ENCODE data around the gene NDST3.
"Not testable (repeated sequence)": the region's sequence is repeated elsewhere in the genome, so short reads cannot be mapped to it uniquely, and the experiment has no call there.

NDST3 gene

DNA sequence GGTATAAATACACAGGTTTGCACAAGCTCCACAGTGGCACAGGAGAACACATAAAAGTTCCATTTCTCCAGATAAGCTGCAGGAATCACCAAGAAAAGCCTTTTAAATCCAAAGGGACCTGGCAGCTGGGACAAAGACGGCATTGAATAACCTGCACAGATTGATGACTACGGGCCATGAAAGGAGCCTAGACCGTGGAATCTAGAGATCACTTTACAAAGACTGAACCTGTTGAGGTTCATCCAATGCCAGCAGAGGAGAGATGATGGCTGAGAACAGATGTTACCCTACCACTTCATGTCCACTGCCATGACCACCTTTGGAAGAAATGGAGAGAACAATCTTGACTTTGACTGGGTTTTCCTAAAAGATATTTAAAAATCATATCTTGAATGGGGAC is 229.8 kb downstream of the NDST3 start:
- H3K4me3 ChIP-seq (ENCODE audit: low read length) = no peak overlapping the region
- TF ChIP-seq, protein P1, sequence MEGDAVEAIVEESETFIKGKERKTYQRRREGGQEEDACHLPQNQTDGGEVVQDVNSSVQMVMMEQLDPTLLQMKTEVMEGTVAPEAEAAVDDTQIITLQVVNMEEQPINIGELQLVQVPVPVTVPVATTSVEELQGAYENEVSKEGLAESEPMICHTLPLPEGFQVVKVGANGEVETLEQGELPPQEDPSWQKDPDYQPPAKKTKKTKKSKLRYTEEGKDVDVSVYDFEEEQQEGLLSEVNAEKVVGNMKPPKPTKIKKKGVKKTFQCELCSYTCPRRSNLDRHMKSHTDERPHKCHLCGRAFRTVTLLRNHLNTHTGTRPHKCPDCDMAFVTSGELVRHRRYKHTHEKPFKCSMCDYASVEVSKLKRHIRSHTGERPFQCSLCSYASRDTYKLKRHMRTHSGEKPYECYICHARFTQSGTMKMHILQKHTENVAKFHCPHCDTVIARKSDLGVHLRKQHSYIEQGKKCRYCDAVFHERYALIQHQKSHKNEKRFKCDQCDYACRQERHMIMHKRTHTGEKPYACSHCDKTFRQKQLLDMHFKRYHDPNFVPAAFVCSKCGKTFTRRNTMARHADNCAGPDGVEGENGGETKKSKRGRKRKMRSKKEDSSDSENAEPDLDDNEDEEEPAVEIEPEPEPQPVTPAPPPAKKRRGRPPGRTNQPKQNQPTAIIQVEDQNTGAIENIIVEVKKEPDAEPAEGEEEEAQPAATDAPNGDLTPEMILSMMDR (conservative IDR thresholded peaks at IDR 0.05; ENCODE audit: low read depth, low read length) = no peak
- DNase-seq (ENCODE audit: low read depth) = no peak

DNA sequence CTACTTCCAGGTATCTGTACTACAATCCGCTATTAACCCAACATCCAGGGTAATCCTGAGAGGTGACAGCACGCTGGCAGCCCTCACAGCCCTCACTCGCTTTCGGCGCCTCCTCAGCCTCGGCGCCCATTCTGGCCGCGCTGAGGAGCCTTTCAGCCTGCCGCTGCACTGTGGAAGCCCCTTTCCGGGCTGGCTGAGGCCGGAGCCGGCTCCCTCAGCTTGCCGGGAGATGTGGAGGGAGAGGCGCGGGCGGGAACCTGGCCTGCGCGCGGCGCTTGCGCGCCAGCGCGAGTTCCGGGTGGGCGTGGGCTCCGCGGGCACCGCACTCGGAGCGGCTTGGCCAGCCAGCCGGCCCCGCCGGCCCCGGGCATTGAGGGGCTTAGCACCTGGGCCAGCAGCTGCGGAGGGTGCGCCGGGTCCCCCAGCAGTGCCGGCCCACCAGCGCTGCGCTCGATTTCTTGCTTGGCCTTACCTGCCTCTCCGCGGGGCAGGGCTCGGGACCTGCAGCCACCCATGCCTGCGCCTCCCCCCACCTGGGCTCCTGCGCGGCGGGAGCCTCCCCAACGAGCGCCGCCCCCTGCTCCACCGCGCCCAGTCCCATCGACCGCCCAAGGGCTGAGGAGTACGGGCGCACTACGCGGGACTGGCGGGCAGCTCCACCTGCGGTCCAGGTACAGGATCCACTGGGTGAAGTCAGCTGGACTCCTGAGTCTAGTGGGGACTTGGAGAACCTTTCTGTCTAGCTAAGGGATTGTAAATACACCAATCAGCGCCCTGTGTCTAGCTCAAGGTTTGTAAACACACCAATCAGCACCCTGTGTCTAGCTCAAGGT is 231.2 kb downstream of the NDST3 start:
- TF ChIP-seq, protein P1 (conservative IDR thresholded peaks at IDR 0.05; ENCODE audit: low read depth, low read length) = no peak
- H3K4me3 ChIP-seq (ENCODE audit: low read length) = peak overlapping the region; percentile 50
- DNase-seq (ENCODE audit: low read depth) = no peak

DNA sequence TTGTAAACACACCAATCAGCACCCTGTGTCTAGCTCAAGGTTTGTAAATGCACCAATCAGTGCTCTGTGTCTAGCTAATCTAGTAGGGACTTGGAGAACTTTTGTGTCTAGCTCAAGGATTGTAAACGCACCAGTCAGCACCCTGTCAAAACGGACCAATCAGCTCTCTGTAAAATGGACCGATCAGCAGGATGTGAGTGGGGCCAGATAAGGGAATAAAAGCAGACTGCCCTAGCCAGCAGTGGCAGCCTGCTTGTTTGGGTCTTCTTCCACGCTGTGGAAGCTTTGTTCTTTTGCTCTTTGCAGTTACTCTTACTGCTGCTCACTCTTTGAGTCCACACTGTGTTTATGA is 231.8 kb downstream of the NDST3 start:
- not testable (repeated sequence) for H3K4me3 ChIP-seq (ENCODE audit: low read length); DNase-seq (ENCODE audit: low read depth)

DNA sequence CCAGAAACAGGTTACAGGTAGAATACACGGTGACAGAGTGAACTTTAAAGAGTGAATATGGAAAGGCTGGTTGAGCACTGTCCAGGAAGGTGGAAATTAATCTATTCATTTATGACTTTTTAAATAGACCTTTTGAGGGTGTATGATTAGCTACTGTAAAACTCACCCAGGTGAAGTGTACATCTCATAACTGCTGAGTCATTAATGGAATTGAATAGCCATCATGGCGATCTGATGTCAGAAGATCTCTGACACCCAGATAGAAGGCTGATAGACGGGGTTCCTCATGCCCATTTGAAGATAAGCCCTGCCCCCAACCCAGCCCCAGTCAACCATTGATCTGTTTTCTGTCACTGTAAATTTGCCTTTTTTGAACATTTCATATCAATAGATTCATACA is 234.5 kb downstream of the NDST3 start:
- TF ChIP-seq, protein P1 (conservative IDR thresholded peaks at IDR 0.05; ENCODE audit: low read depth, low read length) = no peak
- H3K4me3 ChIP-seq (ENCODE audit: low read length) = no peak overlapping the region
- no peak for DNase-seq (ENCODE audit: low read depth)

DNA sequence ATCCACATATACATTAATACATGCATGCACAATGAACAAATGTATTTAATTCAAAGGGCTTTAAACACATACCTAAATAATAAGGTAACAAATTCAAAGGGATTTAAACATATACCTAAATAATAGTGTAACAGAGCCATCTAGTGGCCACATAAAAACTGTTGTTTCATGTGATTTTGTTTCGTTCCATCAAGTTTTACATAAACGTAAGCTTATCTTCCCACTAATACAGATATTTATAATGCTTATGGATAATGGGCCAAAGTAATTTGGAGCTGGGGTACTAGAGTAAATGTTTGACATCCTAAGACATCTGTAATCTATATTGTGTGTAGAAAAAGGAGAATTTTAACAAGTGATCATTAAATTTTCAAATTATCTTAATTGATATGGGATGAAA is 236.2 kb downstream of the NDST3 start:
- H3K4me3 ChIP-seq (ENCODE audit: low read length) = no peak overlapping the region
- TF ChIP-seq, protein P1 (conservative IDR thresholded peaks at IDR 0.05; ENCODE audit: low read depth, low read length) = peak; percentile 37
- DNase-seq (ENCODE audit: low read depth) = no peak

DNA sequence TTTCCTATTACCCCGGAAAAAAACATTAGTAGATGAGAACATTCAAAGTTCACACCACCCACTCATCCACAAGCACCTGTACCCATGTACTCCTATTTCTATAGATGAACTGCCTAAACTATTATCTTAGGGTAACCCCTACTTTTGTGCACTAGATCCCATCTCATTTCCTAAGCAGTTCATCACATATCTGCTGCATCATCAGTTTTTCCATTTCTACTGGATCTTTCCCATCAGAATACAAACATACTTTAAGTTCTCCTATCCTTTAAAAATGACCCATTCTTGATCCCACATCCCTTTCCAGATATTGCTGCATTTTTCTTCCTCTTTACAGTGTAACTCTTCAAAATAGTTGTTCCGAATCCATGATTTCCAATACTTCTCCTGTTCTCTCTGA is 237.5 kb downstream of the NDST3 start:
- H3K4me3 ChIP-seq (ENCODE audit: low read length) = no peak overlapping the region
- no peak for DNase-seq (ENCODE audit: low read depth)
- TF ChIP-seq, protein P1 (conservative IDR thresholded peaks at IDR 0.05; ENCODE audit: low read depth, low read length) = no peak

DNA sequence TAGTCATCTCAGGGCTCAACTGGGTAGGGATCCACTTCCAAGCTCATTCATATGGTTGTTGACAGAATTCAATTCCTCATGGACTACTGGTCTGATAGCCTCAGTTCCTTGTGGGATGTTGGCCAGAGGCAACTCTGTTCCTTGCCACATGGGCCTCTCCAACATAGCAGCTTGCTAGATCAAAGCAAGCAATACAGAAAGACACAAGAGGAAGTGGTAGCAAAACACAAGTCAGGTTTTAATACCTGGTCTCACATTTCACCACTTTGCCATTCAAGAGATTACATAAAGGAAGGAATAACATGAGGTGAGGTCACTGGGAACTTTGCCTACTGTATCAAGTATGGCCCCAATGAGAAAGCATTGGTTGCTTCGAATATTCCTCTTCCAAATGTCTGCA is 239.4 kb downstream of the NDST3 start:
- H3K4me3 ChIP-seq (ENCODE audit: low read length) = no peak overlapping the region
- TF ChIP-seq, protein P1 (conservative IDR thresholded peaks at IDR 0.05; ENCODE audit: low read depth, low read length) = no peak
- DNase-seq (ENCODE audit: low read depth) = no peak

Measured in retinal pigment epithelial cell (primary cell).